CD14-positive monocyte (primary cell): ENCODE measurements around the gene MCRIP2. TPM values are rescaled to one million over a fixed set of nuclear protein-coding genes. Genes with fewer than 3 reads are reported as not detected.

Experiments
- DNase-seq, 3 donors: peaks; one replicate each; pipeline ENCODE4 v3.0.0-alpha.2; 2011 to 2022
- H2AFZ ChIP-seq: 2 replicates; pipeline ENCODE4 v1.6.0; 2012; ENCODE audit warnings: mild to moderate bottlenecking, low read depth, low read length, inconsistent platforms; ENCODE audit not compliant: insufficient read depth, poor library complexity, severe bottlenecking
- H3K27ac ChIP-seq, 2 donors: 1 replicate in 1 of 2; 2 replicates in 1 of 2; pipeline ENCODE4 v1.5.1; 2012 to 2013; ENCODE audit warnings: low read length in 2 of 2, control low read depth in 1 of 2, inconsistent platforms in 1 of 2, low read depth in 1 of 2, mild to moderate bottlenecking in 1 of 2
- H3K27me3 ChIP-seq, 2 donors: one replicate each; pipeline versions ENCODE4 v1.6.0 to v1.6.1; 2011 to 2013; ENCODE audit warnings: low read length in 2 of 2; ENCODE audit not compliant: control insufficient read depth in 2 of 2, insufficient read depth in 2 of 2
- H3K36me3 ChIP-seq, 2 donors: replicated peaks in 1 of 2; 1 replicate in 1 of 2; 2 replicates in 1 of 2; pipeline versions ENCODE4 v1.5.1 to v1.6.1; 2012 to 2013; ENCODE audit warnings: low read length in 2 of 2, control low read depth in 1 of 2, inconsistent platforms in 1 of 2, mild to moderate bottlenecking in 1 of 2; ENCODE audit not compliant: insufficient read depth in 2 of 2, control insufficient read depth in 1 of 2
- H3K4me1 ChIP-seq, 2 donors: 1 replicate in 1 of 2; 2 replicates in 1 of 2; pipeline versions ENCODE4 v1.5.1 to v1.6.1; 2012 to 2013; ENCODE audit warnings: low read length in 2 of 2, control low read depth in 1 of 2, inconsistent platforms in 1 of 2, mild to moderate bottlenecking in 1 of 2, moderate library complexity in 1 of 2; ENCODE audit not compliant: insufficient read depth in 2 of 2, control insufficient read depth in 1 of 2
- H3K4me2 ChIP-seq: replicated peaks from 2 replicates; pipeline ENCODE3; 2012; ENCODE audit warnings: low read length, moderate library complexity, mild to moderate bottlenecking; ENCODE audit not compliant: poor library complexity, severe bottlenecking; ENCODE audit errors: extremely low read depth
- H3K4me3 ChIP-seq, 3 experiments: fragments of 200-600 bp in 1 of 3; sonication (generic) in 1 of 3; replicated peaks in 1 of 3; 1 replicate in 2 of 3; 2 replicates in 1 of 3; pipeline ENCODE4 v1.5.1; 2011 to 2013; ENCODE audit warnings: low read length in 3 of 3, mild to moderate bottlenecking in 3 of 3, control low read depth in 2 of 3, low read depth in 2 of 3, inconsistent platforms in 1 of 3, moderate library complexity in 1 of 3
- H3K79me2 ChIP-seq: 2 replicates; pipeline ENCODE4 v1.6.0; 2012; ENCODE audit warnings: mild to moderate bottlenecking, control low read depth, inconsistent platforms, low read length, moderate library complexity; ENCODE audit not compliant: insufficient read depth
- H3K9ac ChIP-seq: 2 replicates; pipeline ENCODE4 v1.6.0; 2017; ENCODE audit warnings: low read length, mild to moderate bottlenecking; ENCODE audit not compliant: insufficient read depth, poor library complexity, severe bottlenecking
- H3K9me3 ChIP-seq, 2 donors: replicated peaks in 1 of 2; 1 replicate in 1 of 2; 2 replicates in 1 of 2; pipeline versions ENCODE4 v1.5.1 to v1.6.1; 2012 to 2013; ENCODE audit warnings: low read length in 2 of 2, control low read depth in 1 of 2; ENCODE audit not compliant: control insufficient read depth in 1 of 2, insufficient read depth in 1 of 2
- H4K20me1 ChIP-seq: 2 replicates; pipeline ENCODE4 v1.6.0; 2012; ENCODE audit warnings: mild to moderate bottlenecking, low read length, control low read depth, moderate library complexity; ENCODE audit not compliant: insufficient read depth
- H3K27ac Mint-ChIP-seq, 7 donors: one replicate each; pipeline ENCODE4 v1.8.0; 2020; ENCODE audit warnings: mild to moderate bottlenecking in 7 of 7, mixed read lengths in 7 of 7, moderate library complexity in 6 of 7, inconsistent platforms in 2 of 7
- H3K27me3 Mint-ChIP-seq, 3 donors: one replicate each; pipeline ENCODE4 v1.8.0; 2021 to 2022; ENCODE audit warnings: low read depth in 3 of 3, mild to moderate bottlenecking in 3 of 3, mixed read lengths in 3 of 3, moderate library complexity in 3 of 3, inconsistent platforms in 1 of 3
- H3K36me3 Mint-ChIP-seq, 2 donors: one replicate each; pipeline ENCODE4 v1.8.0; 2020; ENCODE audit warnings: mixed read lengths in 2 of 2, inconsistent platforms in 1 of 2, mild to moderate bottlenecking in 1 of 2
- H3K4me1 Mint-ChIP-seq: one replicate; pipeline ENCODE4 v1.8.0; 2020; ENCODE audit warnings: mild to moderate bottlenecking, mixed read lengths
- H3K4me3 Mint-ChIP-seq, 2 donors: one replicate each; pipeline ENCODE4 v1.8.0; 2020; ENCODE audit warnings: mild to moderate bottlenecking in 2 of 2, mixed read lengths in 2 of 2, moderate library complexity in 1 of 2
- H3K9me3 Mint-ChIP-seq, 7 donors: one replicate each; pipeline ENCODE4 v1.8.0; 2020 to 2022; ENCODE audit warnings: mixed read lengths in 7 of 7, mild to moderate bottlenecking in 6 of 7, moderate library complexity in 6 of 7, inconsistent platforms in 2 of 7
- WGBS: methylation state at CpG from one replicate; pipeline ENCODE4 v1.1.5; 2013; ENCODE audit warnings: missing lambda C conversion rate; ENCODE audit not compliant: insufficient coverage; 5-methylcytosine and 5-hydroxymethylcytosine counted together
- intact Hi-C, 2 donors: fragments of 100-400 bp; cut with micrococcal nuclease; formaldehyde crosslinking; loops; one replicate each; pipeline versions ENCODE4 v1.15.0 to v1.15.1; 2023
- polyA plus RNA-seq, 3 donors: library from polyadenylated mRNA; depleted of rRNA in 1 of 3; unstranded in 2 of 3; stranded (reverse) in 1 of 3; fragments of 300-500 nt in 2 of 3; fragments of >200 nt in 1 of 3; fragmentation: Illumina TruSeq in 2 of 3; gene quantifications; 1 replicate in 2 of 3; 2 replicates in 1 of 3; pipeline ENCODE4 v1.2.3, GENCODE V29; 2012 to 2021
- TF ChIP-seq, protein P1 (sequence below): fragments of 200-600 bp; IDR thresholded peaks from one replicate; pipeline ENCODE4 v1.8.0; 2022; ENCODE audit warnings: antibody characterized with exemption, mild to moderate bottlenecking

The MCRIP2 gene
- polyA plus RNA-seq, 3 donors = 23.7 to 65.6 (median 42.1) TPM

DNA sequence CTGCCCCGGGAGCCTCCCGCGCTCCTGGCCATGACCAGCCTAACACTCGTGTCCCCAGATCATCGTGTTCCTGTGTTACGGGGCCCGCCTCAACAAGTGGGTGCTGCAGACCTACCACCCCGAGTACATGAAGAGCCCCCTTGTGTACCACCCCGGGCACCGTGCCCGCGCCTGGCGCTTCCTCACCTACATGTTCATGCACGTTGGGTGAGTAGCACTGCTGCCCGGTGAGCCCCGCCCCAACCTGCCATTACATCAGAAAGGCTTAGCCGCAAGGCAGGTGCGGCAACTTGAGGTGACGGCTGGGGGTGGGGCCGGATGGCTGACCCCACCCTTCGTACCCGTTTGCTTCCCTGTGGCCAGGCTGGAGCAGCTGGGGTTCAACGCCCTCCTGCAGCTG, 35.3 kb downstream of the MCRIP2 start:
- WGBS = 76% methylated on average over 23 of the region's 23 CpGs
- TF ChIP-seq, protein P1, sequence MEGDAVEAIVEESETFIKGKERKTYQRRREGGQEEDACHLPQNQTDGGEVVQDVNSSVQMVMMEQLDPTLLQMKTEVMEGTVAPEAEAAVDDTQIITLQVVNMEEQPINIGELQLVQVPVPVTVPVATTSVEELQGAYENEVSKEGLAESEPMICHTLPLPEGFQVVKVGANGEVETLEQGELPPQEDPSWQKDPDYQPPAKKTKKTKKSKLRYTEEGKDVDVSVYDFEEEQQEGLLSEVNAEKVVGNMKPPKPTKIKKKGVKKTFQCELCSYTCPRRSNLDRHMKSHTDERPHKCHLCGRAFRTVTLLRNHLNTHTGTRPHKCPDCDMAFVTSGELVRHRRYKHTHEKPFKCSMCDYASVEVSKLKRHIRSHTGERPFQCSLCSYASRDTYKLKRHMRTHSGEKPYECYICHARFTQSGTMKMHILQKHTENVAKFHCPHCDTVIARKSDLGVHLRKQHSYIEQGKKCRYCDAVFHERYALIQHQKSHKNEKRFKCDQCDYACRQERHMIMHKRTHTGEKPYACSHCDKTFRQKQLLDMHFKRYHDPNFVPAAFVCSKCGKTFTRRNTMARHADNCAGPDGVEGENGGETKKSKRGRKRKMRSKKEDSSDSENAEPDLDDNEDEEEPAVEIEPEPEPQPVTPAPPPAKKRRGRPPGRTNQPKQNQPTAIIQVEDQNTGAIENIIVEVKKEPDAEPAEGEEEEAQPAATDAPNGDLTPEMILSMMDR = no peak
- Histone ChIP-seq H4K20me1 (peaks cover 45% of the 10 kb centered on the region), H3K27me3 (peaks cover 3 to 30% of the 10 kb centered on the region in 2 donors), H3K4me1 (peaks cover 26 to 38% of the 10 kb centered on the region in 2 donors), H3K4me2 (no peak overlapping the region), H3K36me3 (peaks cover 23 to 30% of the 10 kb centered on the region in 2 donors), H2AFZ (no peak overlapping the region), H3K9me3 (no peaks in the 10 kb centered on the region), H3K9ac (no peak overlapping the region), H3K79me2 (peaks cover 16% of the 10 kb centered on the region), H3K4me3 (no peak overlapping the region), H3K27ac (no peak overlapping the region)
- intact Hi-C loops = no loop called here
- peaks cover 23% of the 10 kb centered on the region for H3K4me1 Mint-ChIP-seq
- peak overlapping the region in 1 of 2 donors; percentile 78 for H3K4me3 Mint-ChIP-seq
- DNase-seq = no peak
- H3K27me3 Mint-ChIP-seq = peaks cover 21 to 38% (median 23%) of the 10 kb centered on the region in 3 donors
- H3K27ac Mint-ChIP-seq = no peak overlapping the region
- H3K9me3 Mint-ChIP-seq = peaks cover 0 to 5% (median 0%) of the 10 kb centered on the region in 7 donors
- peaks cover 19 to 31% of the 10 kb centered on the region in 2 donors for H3K36me3 Mint-ChIP-seq

DNA sequence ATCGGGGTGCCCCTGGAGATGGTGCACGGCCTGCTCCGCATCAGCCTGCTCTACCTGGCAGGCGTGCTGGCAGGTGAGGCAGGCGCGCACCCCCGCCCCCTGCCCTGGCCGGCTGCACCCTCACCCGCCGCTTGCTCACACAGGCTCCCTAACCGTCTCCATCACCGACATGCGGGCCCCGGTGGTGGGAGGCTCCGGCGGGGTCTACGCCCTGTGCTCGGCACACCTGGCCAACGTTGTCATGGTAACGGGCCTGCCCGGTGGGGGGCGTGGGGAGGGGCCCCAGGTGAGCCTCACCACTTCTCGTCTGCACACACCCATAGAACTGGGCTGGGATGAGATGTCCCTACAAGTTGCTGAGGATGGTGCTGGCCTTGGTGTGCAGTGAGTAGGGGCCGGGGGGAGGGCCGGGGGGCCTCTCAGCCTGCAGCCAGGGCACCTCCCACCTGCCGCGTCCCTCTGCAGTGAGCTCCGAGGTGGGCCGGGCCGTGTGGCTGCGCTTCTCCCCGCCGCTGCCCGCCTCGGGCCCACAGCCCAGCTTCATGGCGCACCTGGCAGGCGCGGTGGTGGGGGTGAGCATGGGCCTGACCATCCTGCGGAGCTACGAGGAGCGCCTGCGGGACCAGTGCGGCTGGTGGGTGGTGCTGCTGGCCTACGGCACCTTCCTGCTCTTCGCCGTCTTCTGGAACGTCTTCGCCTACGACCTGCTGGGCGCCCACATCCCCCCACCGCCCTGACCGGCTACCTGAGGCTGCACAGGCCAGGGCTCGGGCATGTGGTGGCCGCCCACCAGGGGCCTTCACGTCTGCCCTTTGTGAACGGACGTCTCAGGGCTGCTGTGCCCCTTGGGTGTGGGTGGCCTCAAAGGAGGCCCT, 35.9 kb downstream of the MCRIP2 start:
- no peak overlapping the region for H3K27ac ChIP-seq
- H3K36me3 Mint-ChIP-seq = peaks cover 21 to 32% of the 10 kb centered on the region in 2 donors
- H3K4me1 ChIP-seq = peaks cover 27 to 43% of the 10 kb centered on the region in 2 donors
- no peak overlapping the region for H2AFZ ChIP-seq
- WGBS = 78% methylated on average over 36 of the region's 57 CpGs
- H3K79me2 ChIP-seq = peaks cover 22% of the 10 kb centered on the region
- H3K27ac Mint-ChIP-seq = no peak overlapping the region
- DNase-seq = no peak
- no peak overlapping the region for H3K9ac ChIP-seq
- H4K20me1 ChIP-seq = peaks cover 47% of the 10 kb centered on the region
- H3K36me3 ChIP-seq = peaks cover 23 to 30% of the 10 kb centered on the region in 2 donors
- peaks cover 3 to 30% of the 10 kb centered on the region in 2 donors for H3K27me3 ChIP-seq
- peaks cover 24% of the 10 kb centered on the region for H3K4me1 Mint-ChIP-seq
- H3K4me3 Mint-ChIP-seq = peak overlapping the region in 1 of 2 donors; percentile 30
- no peaks in the 10 kb centered on the region for H3K9me3 ChIP-seq
- H3K4me2 ChIP-seq = no peak overlapping the region
- intact Hi-C loops = loop anchor here in 1 of 2 donors (2.0 kb wide), 1 partner anchor 15 kb away; no protein-coding TSS in a partner anchor
- peaks cover 0 to 5% (median 0%) of the 10 kb centered on the region in 7 donors for H3K9me3 Mint-ChIP-seq
- TF ChIP-seq, protein P1 = no peak
- peaks cover 21 to 38% (median 23%) of the 10 kb centered on the region in 3 donors for H3K27me3 Mint-ChIP-seq
- no peak overlapping the region for H3K4me3 ChIP-seq
